ENCODE results near the gene POM121L2. TPM values are rescaled to one million over a fixed set of nuclear protein-coding genes. Genes with fewer than 3 reads are reported as not detected.

The POM121L2 gene
- total and polyA plus RNA-seq, 2 donors (not counting 3 experiments of a cell fraction or from before 2014, with no cell fraction given) = not detected

DNA sequence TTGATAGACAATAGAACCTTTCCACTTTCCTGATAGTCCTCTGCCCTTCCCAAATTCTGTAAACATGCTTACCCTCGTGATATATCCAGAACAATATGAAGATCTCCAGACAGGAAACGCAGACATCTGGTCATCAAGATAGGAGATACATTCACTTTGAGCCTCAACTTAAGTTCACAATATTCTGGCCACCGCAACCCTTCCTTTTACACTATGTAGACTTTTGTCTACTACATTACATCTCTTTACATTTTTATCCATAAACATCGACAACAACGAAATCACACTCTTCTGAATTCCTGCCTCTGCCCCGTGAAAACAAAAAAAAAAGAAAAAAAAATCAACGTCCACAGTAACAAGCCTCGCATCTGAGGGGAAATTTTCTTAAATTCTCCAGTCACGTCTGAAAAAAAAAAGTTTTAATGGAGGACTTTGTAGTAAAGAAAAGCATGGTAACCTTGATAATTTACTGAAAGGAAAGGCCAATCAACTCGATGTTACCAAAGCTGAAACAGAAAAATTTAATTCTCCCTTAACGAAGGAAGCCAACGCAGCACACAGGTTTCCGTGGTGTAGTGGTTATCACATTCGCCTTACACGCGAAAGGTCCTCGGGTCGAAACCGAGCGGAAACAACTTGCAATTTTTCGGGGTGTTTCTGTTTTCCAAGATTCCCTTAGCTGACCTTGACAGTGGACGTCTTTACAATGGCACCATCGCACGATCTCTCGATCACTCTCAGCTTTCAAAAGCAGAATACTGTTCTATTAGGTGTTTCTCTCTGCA lies 21.8 kb downstream of the POM121L2 start:
- DNase-seq (ENCODE audit: low read depth, low spot score) (no peak), FAIRE-seq (no peak)
- H3K27me3 ChIP-seq (ENCODE audit: control insufficient read depth in 2 of 2, insufficient read depth in 2 of 2, low read length in 2 of 2) = peaks cover 50 to 63% of the 10 kb centered on the region in 2 experiments
- TF ChIP-seq FOS (IDR thresholded peaks at IDR 0.05; ENCODE audit: borderline replicate concordance, insufficient read depth, low read length) = no peak
- peak; percentile 0 for TF ChIP-seq EZH2 (IDR thresholded peaks at IDR 0.05; ENCODE audit: borderline replicate concordance, low read depth, low read length, severe bottlenecking)
- CTCF ChIA-PET = no interaction called here
- intact Hi-C loops (cut with micrococcal nuclease) = loop anchor here (10.0 kb wide), 1 partner anchor 465 kb away; no protein-coding TSS in a partner anchor
- no peak overlapping the region for H3K4me3 ChIP-seq (replicated peaks in 1 of 3; ENCODE audit: insufficient read depth in 1 of 3, low read depth in 1 of 3, low read length in 3 of 3)
- H3K9me1 ChIP-seq (replicated peaks; ENCODE audit: control insufficient read depth, extremely low read depth, insufficient read depth, low read length) = no peaks in the 10 kb centered on the region
- no peak overlapping the region for H3K4me2 ChIP-seq (ENCODE audit: insufficient read depth, low read length)
- H3K79me2 ChIP-seq (ENCODE audit: control insufficient read depth, insufficient read depth, low read length) = no peaks in the 10 kb centered on the region
- no peaks in the 10 kb centered on the region for H3K9me3 ChIP-seq (replicated peaks; ENCODE audit: control insufficient read depth, insufficient read depth, low read length)
- H3K4me1 ChIP-seq (ENCODE audit: control insufficient read depth, extremely low read depth, insufficient read depth, low read length) = no peaks in the 10 kb centered on the region
- H3K27ac ChIP-seq (ENCODE audit: insufficient read depth, low read depth, low read length) = no peak overlapping the region
- no peaks in the 10 kb centered on the region for H3K36me3 ChIP-seq (ENCODE audit: control insufficient read depth in 2 of 2, extremely low read depth in 1 of 2, insufficient read depth in 2 of 2, low read length in 2 of 2)
- POLR2A ChIA-PET = no interaction called here
- dilution Hi-C loops (cut with MboI; ENCODE audit: extremely low pct_ligation_motif_present, low sequenced_read_pairs) = no loop called here
- no peak overlapping the region for H2AFZ ChIP-seq (ENCODE audit: low read depth, low read length)
- H4K20me1 ChIP-seq (replicated peaks; ENCODE audit: control insufficient read depth, extremely low read depth, insufficient read depth, low read length) = no peaks in the 10 kb centered on the region
- no TSS peak for BruUV-seq (replicated peaks)
- no peak overlapping the region for H3K9ac ChIP-seq (replicated peaks; ENCODE audit: extremely low read depth, insufficient read depth, low read length)

- Histone ChIP-seq H3K27me3 (ENCODE audit: control insufficient read depth in 2 of 2, insufficient read depth in 2 of 2, low read length in 2 of 2) (peaks cover 62 to 76% of the 10 kb centered on the region in 2 experiments), H2AFZ (ENCODE audit: low read depth, low read length) (no peak overlapping the region), H3K79me2 (ENCODE audit: control insufficient read depth, insufficient read depth, low read length) (no peaks in the 10 kb centered on the region), H3K4me1 (ENCODE audit: control insufficient read depth, extremely low read depth, insufficient read depth, low read length) (no peaks in the 10 kb centered on the region), H3K9me3 (replicated peaks; ENCODE audit: control insufficient read depth, insufficient read depth, low read length) (no peaks in the 10 kb centered on the region), H3K9ac (replicated peaks; ENCODE audit: extremely low read depth, insufficient read depth, low read length) (no peak overlapping the region), H4K20me1 (replicated peaks; ENCODE audit: control insufficient read depth, extremely low read depth, insufficient read depth, low read length) (no peaks in the 10 kb centered on the region), H3K27ac (ENCODE audit: insufficient read depth, low read depth, low read length) (no peak overlapping the region), H3K4me3 (replicated peaks in 1 of 3; ENCODE audit: insufficient read depth in 1 of 3, low read depth in 1 of 3, low read length in 3 of 3) (no peak overlapping the region), H3K36me3 (ENCODE audit: control insufficient read depth in 2 of 2, extremely low read depth in 1 of 2, insufficient read depth in 2 of 2, low read length in 2 of 2) (no peaks in the 10 kb centered on the region), H3K9me1 (replicated peaks; ENCODE audit: control insufficient read depth, extremely low read depth, insufficient read depth, low read length) (no peaks in the 10 kb centered on the region), H3K4me2 (ENCODE audit: insufficient read depth, low read length) (no peak overlapping the region)
- FAIRE-seq (no peak), DNase-seq (ENCODE audit: low read depth, low spot score) (no peak)
- dilution Hi-C loops (cut with MboI; ENCODE audit: extremely low pct_ligation_motif_present, low sequenced_read_pairs) (no loop called here), intact Hi-C loops (cut with micrococcal nuclease) (no loop called here)
- TF ChIP-seq, protein P1, sequence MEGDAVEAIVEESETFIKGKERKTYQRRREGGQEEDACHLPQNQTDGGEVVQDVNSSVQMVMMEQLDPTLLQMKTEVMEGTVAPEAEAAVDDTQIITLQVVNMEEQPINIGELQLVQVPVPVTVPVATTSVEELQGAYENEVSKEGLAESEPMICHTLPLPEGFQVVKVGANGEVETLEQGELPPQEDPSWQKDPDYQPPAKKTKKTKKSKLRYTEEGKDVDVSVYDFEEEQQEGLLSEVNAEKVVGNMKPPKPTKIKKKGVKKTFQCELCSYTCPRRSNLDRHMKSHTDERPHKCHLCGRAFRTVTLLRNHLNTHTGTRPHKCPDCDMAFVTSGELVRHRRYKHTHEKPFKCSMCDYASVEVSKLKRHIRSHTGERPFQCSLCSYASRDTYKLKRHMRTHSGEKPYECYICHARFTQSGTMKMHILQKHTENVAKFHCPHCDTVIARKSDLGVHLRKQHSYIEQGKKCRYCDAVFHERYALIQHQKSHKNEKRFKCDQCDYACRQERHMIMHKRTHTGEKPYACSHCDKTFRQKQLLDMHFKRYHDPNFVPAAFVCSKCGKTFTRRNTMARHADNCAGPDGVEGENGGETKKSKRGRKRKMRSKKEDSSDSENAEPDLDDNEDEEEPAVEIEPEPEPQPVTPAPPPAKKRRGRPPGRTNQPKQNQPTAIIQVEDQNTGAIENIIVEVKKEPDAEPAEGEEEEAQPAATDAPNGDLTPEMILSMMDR (IDR thresholded peaks at IDR 0.05; ENCODE audit: extremely low read depth in 1 of 2, insufficient read depth in 1 of 2, low read depth in 1 of 2, low read length in 2 of 2) = no peak
- TF ChIP-seq EZH2 (IDR thresholded peaks at IDR 0.05; ENCODE audit: borderline replicate concordance, low read depth, low read length, severe bottlenecking) = peak; percentile 90
- no peak for TF ChIP-seq GATA2 (IDR thresholded peaks at IDR 0.05; ENCODE audit: insufficient read depth, insufficient read length, low read depth, low read length)
- ChIA-PET POLR2A (interaction anchor here (0.6 kb wide), 1 partner anchor 374 kb away, joined by 3 read pairs; no protein-coding TSS in a partner anchor), CTCF (interaction anchor here (1.0 kb wide), 1 partner anchor 321 kb away, joined by 3 read pairs; no protein-coding TSS in a partner anchor)
- BruUV-seq (replicated peaks) = no TSS peak
These were observed 23.7 kb downstream of the POM121L2 start for GRCh38 chr6:27288136-27289044.
